ENCODE results near the gene LAX1.
A peak's percentile ranks its signal among the peaks of the same experiment; 100 is the strongest.
"Not testable (repeated sequence)": the region's sequence is repeated elsewhere in the genome, so short reads cannot be mapped to it uniquely, and the experiment has no call there.

LAX1 gene, protein sequence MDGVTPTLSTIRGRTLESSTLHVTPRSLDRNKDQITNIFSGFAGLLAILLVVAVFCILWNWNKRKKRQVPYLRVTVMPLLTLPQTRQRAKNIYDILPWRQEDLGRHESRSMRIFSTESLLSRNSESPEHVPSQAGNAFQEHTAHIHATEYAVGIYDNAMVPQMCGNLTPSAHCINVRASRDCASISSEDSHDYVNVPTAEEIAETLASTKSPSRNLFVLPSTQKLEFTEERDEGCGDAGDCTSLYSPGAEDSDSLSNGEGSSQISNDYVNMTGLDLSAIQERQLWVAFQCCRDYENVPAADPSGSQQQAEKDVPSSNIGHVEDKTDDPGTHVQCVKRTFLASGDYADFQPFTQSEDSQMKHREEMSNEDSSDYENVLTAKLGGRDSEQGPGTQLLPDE

DNA sequence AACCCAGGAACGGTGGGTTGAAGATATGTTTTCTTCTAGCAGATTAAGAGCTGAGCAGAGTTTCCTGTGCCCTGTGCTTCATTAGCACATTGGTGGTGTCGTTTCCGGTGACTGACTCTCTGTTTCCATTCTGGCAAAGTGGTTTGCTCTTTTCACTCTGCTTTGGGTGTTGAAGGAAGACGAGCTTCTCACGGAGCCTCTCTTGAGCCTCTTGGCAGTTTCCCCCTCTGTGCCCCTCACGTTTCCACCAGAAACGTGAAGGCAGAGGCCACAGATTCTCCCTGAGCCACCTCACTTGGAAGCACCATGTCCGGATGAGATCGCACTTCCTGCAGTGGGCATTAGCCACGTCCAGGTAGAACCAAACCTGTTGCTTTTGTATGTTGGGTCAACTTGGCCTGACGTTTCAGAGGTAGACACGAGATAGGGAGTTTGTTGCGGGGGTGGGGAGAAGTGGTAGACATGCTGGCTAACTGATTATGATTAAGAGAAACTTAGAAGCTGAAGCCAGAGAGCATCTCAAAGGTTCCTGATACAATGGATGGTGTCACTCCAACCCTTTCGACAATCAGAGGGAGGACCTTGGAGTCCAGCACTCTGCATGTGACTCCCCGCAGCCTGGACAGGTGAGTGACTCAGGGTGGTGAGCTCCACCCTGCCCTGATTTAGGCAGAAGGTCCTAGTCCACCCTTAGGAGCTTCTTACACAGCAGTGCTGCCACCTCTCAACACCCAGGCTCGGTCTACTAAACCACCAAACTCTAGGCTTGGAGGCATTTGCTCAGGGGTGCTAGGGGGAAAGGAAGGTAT lies at the start of gene LAX1:
TSS of gene LAX1 (plus strand) at position 155 of the 809 bp plus-strand sequence. CDS start at position 538, 383 bp downstream.
- no peak for DNase-seq

DNA sequence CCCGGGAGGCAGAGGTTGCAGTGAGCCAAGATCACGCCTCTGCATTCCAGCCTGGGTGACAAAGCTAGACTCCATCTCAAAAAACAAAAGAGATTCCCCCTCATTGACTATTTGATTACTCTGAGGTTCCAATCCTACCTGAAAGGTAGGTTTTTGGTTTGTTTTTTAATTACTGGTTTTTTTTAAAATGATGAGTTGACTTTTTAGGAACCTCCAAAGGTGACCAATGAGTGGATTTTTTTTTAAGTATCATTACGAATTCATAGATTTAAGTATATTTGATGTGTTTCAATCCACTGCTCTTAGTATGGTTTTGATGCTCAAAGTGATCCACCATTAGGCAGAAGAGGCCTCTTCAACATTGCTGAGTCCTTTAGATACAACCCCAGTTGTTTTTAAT lies 47.9 kb upstream of the LAX1 start:
- no peak for DNase-seq

DNA sequence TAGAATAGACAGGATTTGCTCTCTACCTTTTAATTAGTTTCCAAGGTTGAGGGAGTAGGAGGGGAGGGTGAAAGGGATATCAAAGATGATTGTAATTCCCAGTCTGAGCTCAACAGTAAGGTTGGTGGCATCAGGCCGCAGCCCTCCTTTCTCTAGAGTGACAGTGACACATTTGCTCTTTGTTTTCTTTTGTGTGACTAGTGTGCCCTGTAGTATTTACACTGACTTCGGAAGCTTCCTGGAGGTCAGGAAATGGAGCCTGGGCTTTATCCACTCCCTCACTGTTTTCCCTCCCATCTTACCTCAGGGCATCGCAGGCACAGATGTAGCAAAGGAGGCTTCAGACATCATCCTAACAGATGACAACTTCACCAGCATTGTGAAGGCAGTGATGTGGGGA lies 44.7 kb upstream of the LAX1 start:
- peak; percentile 68 for DNase-seq

DNA sequence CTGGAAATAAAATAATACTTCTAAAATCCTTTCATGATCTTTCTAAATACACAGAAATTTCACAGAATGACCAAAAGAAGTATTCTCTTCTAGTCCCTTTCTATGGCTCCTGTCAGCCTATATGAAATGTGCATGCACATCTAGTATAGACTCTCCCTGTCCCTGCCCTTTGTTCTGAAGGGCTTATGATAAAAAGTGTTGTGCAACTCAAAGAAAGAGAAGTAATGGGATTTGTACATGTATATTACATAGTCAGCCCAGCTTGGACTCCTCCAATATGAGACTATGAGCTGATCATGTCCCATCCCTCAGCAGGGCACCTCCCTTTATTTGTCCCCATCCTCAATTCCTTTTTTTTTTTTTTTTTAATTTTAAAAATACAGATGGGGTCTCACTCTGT lies 42.1 kb upstream of the LAX1 start:
- no peak for DNase-seq

DNA sequence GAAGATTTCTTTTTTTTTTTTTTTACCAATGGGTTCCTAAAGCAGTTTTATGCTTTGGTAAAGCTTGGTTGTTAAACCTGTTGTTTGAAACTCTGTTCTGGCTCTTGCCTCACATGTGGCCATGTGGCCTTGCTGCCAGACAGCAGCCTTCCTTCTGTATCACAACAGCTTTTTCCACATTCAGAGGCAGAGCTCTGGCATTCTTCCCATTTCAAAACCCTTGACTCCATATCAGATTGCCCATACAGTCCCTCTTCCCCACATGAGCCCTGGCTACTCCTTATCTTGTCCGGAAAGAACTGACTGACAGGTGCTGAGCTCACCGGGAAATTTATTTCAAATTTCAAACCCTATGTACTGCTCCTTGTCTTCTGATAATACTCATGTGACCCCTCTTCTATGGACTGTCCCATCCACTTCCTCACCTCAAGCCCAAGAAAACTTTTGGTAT lies 38.5 kb upstream of the LAX1 start:
- no peak for DNase-seq

DNA sequence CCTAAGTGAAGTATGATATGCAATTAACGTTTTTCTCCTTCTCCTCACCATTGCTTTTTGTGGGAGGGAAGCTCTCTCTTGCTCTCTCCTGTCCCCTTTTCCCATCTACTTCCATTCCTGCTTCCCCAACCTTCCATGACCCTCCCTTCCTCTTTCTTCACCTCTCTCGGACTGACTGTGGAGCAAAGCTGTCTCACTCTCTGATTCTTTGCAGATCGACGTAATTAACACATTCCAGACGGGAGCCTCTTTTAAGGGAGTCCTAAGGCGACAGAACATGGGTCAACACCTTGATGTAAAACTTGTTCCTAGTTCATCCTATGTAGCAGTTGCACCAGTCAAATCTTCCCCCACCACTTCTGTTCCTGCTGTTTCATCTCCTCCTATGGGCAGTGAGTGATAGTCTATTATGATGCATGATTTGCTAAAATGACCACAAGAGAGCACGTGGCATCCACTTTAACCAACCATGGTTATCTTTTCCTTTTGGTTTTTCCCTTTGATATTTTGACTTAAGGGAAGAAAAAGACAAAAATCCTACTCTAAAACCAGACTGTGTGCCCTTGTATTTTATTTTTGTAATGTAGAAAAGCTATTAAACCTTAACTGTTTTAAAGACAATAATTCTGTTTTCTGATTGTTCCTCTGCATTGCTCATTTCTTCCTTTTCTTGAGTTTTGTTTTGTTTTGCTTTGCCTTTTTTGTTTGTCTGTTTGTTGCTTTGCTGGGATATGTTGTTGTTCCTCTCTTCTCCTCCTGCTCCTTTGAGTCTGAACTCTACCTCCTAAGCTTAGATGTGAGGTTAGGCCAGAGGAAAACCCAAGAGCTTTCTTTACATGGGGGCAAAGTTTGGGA lies 31.7 kb upstream of the LAX1 start:
- no peak for DNase-seq

DNA sequence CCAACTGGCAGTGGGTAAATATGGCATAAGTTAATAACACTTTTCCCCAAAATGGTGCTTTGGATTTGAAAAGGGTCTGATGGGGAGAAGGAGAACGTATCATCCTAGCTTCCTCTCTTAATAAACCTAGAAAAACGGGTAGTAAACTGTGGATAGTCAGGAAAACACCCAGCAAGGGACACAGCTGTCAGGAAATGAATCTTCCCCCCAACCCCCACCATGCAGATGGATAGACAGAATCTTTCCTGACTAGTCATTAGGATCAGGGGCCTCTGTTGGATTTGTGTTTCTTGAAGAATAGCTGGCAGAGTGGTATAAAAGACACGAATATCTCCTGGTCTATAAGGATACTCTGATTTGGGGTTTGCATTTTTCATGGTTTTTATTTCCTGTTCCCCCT lies 22.5 kb upstream of the LAX1 start:
- no peak for DNase-seq

DNA sequence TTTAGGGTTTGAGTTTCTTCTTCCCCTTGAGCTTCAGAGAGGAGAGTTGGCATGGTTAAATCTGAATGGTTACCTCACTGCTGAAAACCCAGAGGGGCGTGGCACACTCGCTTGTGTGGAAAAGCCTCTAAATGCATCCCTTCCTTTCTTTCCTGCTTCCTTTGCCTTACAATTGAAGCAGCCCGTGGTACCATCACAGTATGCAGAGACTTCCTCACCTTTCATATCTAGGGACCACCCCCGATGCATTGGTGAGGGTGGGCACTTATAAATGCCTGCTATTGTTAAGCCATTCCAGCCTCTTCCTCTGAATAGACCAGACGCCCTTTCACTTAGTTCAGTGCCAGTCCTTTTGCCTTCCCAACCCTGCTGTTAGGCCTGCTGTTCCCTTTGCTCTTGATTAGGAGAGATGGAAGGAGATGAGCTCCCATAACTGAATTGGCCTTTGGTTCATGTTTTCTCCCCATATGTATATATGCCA lies 21.9 kb upstream of the LAX1 start:
- no peak for DNase-seq

DNA sequence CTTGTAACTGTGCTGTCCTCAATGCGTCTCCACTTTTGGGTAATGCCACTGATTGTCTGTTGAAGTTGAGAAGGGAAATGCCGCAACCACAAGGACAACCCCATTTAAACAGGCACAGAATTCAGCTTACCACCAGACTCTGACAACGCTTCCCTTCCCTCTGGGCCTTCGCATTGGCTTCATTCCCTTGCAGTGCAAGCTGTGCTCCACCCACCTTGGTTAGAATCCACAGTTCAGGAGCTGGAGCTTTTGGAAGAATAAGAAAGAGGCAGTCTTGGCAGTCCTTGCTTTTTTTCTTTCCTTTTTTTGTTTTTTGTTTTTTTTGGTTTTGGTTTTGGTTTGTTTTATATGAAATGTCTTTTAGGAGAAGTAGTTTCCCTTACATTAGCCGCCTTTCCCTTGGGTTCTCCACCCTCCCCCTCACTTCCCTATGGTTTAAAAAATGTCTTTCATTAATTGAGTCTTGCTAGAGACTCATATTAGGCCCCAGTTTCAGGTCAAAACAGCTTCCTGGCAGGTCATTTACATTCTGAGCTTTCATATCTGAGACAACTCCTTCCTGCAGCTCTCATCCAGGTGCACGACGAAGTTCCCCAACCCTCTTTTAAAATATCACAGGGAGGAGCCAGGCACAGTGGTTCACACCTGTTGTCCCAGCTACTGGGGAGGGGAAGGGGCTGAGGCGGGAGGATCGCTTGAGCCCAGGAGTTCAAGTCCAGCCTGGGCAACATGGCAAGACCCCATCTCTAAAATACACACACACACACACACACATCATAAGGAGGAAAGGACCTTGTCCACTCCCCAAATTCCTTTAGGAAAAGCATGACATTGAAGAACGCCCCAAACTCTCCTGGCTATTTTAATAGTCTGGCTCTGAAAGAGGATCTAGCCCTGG lies 20.7 kb upstream of the LAX1 start:
- no peak for DNase-seq

DNA sequence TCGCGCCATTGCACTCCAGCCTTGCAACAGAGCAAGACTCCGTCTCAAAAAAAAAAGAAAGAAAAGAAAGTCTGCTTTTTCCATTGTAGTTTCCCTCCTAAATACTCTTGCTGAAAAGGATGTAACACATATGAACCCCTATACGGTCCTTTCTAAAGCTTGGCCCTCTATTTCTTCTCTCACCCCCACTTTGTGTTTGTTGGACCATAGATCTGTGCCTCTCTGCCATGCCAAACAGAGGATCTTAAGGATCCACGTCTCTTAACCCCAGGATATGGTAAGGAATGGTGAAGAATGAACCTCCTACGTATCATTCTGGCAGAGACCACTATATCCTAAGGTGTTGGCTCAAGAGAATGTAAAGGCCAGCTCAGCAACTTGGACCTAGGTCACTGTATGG lies 18.7 kb upstream of the LAX1 start:
- no peak for DNase-seq

DNA sequence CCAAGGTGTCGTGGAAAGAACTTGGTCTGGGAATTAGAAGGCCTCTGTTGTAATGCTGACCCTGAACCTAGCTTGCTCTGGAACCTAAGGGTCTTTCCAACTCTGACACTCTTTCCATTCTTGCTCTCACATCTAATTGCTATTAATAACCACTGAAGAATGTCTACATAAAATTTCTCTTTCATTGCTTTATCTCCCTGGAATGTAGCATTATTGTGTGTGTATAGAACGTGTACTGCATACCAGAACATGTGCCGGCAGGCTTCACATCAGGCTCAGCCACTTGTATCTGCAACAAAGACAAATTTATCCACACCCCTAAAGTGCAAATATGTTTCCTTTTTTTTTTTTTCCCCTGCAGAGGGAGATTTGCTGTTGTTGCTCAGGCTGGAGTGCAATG lies 13.9 kb upstream of the LAX1 start:
- DNase-seq: no peak

DNA sequence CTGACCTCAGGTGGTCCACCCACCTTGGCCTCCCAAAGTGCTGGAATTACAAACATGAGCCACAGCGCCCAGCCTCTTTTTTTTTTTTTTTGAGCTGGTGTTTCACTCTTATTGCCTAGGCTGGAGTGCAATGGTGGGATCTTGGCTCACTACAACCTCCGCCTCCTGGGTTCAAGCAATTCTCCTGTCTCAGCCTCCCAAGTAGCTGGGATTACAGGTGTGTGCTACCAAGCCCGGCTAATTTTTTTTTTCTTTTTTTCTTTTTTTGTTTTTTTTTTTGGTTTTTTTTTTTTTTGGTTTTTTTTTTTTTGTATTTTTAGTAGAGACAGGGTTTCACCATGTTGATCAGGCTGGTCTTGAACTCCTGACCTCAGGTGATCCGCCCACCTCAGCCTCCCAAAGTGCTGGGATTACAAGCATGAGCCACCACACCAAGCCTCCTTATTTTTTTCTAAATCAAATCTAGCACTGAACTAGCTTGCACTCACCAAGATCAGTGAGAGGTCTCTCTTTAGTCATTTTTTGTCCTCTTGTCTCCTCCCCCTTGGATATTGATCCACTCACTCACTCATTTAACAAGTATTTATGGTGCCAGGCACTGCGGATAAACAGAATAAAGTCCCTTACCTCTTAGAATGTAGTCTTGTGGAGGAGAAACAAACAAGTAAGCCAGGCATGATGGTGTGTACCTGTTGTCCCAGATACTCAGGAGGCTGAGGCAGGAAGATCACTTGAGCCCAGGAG lies 13.2 kb upstream of the LAX1 start:
- not testable (repeated sequence) for DNase-seq

DNA sequence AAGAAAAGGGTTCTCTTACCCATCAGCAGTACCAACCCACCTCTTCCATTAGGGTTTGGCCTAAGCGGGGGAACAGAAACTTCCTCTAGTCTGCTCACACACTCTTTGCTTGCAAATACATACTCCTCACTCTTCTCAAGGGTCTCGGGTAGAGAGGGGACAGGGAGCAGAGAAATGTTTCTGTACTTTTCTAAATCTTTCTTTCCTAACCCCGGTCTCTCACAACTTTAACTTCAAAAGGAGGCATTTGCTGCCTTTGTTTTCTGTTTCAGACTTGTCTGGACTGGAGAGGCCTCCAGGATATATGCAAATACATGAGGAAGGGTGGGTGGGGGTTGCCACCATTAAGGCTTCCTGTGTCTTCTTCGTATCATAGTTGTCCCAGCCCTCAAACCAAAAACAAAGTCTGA lies 10.5 kb upstream of the LAX1 start:
- DNase-seq: no peak

DNA sequence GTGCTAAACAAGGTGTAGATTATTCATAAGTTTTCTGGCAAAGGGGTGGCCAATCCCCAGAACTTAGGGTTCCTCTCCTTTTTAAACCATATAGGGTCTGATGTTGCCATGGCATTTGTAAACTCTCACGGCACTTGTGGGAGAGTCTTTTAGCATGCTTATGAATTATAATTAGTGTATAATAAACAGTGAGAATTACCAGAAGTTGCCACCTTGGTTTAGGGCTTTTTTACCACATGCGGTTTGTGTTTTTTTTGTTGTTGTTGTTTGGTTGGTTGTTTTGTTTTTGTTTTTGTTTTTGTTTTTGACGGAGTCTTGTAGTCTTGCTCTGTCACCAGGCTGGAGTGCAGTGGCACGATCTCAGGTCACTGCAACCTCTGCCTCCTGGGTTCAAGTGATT lies 8.9 kb upstream of the LAX1 start:
- DNase-seq: no peak

DNA sequence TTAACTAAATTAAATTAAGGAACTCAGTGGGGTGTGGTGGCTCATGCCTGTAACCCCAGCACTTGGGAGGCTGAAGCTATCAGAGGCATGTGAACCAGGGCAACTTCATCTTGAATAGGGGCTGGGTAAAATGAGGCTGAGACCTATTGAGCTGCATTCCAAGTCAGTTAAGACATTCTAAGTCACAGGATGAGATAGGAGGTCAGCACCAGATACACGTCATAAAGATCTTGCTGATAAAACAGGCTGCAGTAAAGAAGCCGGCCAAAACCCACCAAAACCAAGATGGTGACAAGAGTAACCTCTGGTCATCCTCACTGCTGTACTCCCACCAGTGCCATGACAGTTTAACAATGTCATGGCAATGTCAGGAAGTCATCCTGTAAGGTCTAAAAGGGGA lies 6.2 kb upstream of the LAX1 start:
- DNase-seq: not testable (repeated sequence)

DNA sequence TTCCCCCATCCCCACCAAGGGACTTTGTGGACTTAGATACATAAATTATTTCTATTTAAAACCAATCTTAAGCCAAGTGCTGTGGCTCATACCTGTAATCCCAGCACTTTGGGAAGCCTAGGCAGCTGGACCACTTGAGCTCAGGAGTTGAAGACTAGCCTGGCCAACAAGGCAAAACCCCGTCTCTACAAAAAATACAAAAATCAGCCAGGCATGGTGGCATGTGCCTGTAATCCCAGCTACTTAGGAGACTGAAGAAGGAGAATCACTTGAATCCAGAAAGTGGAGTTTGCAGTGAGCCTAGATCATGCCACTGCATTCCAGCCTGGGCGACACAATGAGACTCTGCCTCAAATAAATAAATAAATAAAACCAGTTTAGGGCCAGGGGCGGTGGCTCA lies 4.5 kb upstream of the LAX1 start:
- DNase-seq: no peak

DNA sequence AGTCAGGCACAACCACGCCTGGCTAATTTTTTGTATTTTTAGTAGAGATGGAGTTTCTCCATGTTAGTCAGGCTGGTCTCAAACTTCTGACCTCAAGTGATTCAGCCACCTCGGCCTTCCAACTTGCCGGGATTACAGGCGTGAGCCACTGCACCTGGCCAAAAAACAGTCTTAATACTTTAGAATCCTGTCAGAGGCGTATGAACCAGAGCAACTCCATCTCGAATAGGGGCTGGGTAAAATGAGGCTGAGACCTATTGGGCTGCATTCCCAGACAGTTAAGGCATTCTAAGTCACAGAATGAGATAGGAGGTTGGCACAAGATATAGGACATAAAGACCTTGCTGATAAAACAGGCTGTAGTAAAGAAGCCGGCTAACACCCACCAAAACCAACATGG lies 3.0 kb upstream of the LAX1 start:
- not testable (repeated sequence) for DNase-seq

DNA sequence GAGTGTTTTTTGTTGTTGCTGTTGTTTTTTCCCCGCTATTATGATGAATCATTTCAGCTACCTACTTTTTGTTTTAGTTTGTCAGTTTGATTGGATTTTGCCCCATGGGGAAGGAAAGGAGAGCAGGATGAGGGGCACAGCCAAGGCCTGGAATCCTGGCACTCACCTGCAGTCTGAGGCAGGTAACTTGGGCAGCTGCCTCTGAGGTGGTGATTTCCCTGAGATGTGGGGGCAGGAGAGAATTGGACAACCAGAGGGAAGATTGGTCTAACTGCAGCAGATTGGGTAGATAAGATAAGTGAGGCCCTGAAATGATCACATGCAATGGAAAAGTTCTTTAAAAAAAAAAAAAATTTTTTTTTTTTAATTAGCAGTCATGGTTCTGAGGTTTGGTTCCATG lies 1.5 kb upstream of the LAX1 start:
- no peak for DNase-seq

DNA sequence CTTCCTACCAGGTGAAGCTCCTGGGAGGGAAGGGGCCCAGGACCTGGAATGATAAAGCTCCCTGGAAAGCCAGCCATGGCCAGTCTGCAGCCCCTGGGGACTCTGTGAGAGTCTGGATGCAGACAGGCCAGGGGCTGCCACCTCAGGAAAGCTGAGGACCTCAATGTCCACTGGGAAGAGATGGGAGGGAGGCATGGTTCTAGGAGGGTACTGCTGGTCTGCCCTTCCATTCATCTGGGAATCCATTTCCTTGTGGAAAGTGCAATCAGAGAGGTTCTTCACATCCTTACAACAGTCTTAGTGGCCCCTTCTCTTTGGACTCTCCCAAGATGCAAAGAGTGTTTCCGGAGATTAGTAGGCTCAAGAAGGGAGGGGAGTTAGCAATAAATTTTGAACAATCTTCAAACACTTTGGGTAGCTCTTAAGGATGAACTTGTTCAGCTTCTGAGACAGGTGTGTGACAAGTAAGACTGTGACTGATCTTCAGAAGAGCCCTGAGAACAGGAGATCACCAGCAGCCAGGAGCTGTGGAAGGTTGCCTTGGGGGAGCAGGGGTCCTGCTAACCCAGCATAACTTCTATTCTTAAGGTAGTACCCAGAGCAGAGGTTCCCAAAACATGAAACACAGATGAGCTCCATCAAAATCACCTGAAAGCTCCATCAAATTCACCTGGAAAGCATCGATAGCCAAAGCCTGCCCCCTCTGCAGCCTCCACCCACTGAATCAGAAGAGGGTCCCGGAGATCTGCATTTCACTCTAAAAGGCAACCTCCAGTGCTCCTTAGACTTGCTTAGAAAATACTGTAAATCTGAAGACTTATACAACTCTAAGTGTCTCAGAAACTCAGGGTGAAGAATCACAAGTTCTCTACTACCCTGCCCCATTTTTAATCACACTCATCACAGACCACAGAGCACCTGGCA lies 616 bp upstream of the LAX1 start:
- no peak for DNase-seq

DNA sequence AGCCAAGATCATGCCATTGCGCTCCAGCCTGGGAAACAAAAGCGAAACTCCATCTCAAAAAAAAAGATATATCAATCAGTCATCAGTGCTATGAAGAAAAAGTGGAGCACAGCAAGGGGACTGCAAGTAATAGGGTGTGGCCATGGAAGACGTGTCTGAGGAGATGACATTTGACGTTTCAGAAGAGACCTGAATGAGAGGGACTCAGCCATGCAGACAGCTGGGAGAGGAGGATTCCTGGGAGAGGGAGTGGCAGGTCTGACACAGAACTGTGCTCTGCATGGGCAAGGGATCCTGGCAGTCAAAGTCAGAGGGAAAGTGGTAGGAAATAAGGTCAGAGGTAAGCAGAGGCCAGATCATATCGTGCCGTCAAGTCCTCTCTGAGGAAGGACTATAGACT lies 3.3 kb downstream of the LAX1 start:
- DNase-seq: no peak

All from NCI-H69 (cell line).